Pulmonary artery endothelial cell (primary cell): Measurements from ENCODE around the gene PRDM11. TPM values are rescaled to one million over a fixed set of nuclear protein-coding genes. Genes with fewer than 3 reads are reported as not detected.

Experiments
- DNase-seq: peaks from one replicate; pipeline ENCODE4 v3.0.0-alpha.2; 2011; ENCODE audit warnings: low read depth, low spot score
- total RNA-seq: library from RNA; depleted of rRNA; stranded (reverse); fragments of >200 nt; gene quantifications from 2 replicates; pipeline ENCODE4 v1.2.3, GENCODE V29; 2014

Gene PRDM11
- total RNA-seq, 1 donor from 2014 or later: 6.0 TPM

DNA sequence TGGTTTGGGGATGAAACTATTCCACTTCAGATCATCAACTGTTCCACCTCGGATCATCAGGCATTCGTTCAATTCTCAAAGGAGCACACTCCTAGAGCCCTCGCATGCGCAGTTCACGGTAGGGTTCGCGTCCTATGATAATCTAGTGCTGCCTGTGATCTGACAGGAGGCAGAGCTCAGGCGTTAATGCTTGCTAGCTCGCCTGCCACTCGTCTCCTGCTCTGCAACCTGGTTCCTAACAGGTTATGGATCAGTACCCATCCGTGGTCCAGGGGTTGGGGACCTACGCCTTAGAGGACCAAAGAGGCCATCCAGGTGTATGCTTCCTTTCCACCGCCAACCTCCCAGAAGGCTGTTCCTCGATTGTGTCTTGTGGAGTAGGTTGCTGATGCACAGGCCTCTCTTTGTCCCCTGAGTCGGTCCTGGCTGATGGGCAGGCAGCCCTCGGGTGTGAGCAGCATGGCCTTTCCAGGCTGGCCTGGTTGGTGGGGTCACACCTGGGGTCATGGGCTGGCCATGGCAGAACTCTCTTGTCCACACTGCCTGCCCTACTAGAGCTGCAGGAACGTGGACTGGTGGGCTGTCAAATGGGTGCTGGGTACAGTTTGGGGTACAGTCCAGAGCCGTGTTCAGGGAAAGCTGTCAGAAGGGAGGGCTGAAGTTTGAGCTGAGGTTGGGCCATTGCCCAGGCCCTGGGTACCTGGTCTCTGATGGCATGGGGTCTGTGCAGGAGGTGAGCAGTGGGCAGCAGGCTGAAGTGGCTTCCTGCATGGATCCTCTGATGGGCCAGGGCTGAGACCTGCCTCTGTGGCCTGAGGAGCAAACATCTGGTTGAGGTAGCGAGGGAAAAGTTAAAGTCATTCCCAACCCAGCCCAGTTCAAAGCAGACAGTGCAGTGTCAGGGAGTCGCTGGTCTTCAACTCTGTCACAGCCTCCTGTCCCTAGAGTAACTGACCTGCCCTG lies 11.1 kb downstream of the PRDM11 start:
- DNase-seq: no peak

DNA sequence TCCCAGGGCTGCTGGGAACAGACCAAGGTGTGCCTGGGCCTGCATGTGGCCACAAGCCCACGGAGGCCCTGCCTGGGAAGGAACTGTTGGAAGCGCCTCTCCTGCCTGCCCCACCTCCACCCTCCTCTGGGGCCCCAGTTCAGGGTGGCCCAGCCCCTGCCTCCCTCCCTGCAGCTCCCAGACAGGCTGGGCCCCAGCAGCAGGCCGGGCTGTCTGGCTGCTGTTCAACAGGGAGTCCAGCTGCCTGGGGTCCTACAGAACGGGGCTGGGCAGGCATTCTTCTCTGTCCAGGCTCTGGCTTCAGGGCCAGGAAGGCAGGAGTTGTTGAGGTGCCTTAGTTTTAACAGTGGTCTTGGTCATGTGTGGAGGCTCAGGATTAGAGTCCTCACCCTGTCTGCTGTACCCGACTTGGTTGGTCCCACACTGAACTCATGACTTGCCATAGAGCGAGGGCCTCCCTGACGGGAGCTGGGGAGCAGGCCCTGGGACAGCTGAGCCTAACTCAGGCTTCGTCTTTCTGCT lies 11.8 kb downstream of the PRDM11 start:
- DNase-seq: no peak

DNA sequence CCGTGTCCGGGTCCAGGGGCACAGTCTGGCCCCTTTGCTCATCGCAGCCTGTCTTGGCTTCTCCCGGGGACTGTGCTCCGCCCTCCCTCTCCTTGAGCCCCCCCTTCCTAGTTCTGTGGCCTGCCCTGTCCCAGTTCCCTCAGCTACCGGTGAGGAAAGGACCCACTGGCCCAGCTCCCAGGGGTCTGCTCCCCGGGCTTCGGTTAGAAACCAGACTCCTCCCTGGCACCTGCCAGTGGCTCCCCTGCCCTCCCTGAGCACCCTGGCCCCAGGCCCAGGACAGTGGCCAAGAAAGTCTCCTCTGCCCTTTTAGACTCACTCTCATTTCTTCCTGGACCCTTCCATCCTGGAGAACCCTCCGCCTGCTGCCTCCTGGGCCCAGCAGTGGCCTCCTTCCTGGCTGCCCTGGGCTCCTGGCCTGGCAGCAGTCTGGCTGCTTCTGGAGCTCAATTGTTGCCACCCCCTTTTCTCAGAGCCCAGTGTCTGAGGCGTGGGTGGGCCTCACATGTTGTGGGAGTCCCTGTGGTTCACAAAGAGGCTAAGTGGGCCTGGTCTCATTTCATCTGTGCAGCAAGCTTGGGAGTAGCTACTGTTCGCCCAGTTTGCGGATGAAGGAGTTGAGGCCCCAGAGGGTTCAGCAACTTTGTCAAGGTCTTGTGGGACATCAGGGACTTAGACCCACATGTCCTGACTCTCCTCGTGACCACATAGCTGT lies 12.6 kb downstream of the PRDM11 start:
- DNase-seq: no peak

DNA sequence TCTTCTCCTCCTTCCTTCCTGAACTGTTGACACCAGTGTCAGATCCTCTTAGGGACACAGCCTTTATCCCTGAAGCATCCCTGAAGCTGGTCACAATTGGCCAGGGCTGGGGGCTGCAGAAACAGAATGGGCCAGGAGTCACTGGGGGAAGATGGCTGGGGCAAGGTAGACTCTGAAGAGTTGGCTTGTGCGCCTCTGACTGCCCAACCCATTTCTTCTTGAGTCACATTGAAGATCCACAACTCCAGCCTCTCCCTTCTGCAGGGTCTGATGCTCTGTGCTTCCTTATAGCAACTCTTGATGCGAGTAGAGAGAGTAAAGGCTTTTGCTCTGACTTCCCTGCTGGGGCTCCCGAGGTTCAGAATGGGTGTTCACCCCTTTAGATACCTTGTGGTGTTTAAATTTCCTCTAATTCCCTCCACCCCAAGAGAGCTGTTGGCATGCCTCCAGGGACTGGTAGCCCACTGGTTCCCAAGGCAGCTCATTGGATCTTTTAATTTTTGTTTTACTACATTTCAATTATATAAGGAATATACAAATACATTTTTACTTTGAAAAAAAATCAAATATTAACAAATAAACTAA lies 13.4 kb downstream of the PRDM11 start:
- no peak for DNase-seq

DNA sequence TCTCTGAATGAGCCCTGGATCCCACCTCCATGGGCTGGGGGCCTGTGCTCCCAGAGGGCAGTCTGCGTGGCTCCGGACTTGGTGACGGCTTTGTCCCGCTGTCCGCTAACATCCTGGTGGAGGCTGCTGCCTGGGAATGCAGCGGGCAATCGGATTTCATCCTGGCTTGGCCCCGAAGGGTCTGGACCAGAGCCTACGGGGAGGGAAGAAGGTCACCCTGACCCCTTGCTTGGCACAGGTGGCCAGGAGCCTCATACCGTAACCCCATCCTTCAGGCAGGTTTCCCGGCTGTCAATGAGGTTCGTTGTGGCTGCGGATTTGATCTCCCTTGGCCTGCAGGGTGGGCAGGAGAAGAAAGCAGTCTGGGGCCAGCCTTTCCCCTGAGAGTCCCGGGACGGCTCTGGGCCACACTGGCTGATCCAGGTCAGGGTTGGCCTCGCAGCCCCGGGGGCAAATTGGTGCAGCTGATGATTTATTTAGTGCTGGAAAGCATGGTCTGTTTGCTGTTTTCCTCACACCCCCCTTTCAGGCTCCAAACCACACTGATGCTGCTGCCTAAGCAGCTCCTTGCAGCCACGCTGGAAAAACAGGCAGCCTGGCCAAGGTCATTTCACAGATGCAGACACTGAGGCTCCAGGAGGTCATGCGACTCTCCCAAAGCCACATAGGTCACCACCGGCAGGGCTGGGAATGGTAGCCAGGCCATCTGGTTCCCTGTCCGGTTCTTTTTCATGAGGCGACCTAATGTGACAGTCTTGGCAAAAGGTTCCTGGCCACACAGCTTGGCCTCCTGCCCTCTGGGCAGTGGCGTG lies 15.0 kb downstream of the PRDM11 start:
- DNase-seq: no peak

DNA sequence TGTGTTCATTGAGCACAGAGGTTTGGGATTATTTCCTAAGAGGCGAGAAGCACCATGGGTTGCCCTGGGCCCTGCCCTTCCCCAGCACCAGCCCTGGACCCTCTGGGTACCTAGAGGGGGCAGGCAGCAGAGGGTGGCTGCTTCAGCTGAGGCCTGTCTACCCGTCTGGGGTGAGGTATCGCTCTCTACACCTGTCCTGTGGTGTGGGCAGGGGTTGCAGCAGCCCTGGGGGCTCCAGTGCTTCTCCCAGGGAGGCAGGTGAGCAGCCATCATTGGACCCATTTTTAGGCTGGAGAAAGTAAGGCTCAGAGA lies 15.6 kb downstream of the PRDM11 start:
- DNase-seq: no peak

DNA sequence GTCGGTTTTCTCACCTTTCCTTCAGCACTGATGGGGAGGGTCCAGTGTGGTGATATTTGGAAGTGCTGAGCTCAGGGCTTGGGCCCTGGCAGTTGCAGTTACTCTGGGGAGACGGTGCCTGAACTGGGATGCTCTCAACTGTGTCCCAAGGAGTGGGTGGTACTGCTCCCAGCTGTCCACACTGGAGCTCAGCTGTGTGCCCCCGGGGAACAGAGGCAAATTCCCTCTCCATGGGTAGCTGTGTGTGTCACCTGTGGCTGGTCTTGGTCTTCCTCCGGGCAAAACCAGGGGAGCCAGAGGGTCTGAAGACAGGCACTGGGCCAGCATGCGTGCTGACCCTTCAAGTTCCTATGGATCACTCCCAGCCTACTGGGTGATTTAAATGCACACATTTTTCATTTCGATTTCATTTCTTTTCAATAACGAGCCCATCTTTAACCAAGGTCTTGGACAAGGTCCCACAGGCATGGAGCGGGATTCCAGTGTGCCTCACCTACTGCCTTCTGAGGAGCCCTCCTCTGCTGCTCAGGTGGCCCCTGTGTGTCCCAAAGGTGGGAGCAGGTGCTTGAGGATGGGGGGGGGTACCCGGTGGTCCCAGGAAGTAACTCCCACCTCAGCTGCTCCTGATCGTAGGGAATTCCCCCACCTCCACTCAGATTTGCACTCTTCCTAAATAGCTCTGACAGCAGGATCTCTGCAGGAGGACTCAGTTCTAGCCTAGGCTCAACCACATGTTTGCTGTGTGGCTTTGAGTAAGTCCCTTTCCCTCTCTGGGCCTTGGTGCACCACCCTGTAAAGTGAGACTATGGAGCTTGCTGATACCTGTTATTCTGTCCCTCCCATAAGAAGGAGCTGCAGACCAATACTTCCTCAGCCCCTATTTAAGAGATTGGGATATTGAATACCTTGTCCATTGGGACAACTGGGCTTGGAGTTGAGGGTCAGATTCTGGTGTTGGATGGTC lies 16.8 kb downstream of the PRDM11 start:
- DNase-seq: no peak

DNA sequence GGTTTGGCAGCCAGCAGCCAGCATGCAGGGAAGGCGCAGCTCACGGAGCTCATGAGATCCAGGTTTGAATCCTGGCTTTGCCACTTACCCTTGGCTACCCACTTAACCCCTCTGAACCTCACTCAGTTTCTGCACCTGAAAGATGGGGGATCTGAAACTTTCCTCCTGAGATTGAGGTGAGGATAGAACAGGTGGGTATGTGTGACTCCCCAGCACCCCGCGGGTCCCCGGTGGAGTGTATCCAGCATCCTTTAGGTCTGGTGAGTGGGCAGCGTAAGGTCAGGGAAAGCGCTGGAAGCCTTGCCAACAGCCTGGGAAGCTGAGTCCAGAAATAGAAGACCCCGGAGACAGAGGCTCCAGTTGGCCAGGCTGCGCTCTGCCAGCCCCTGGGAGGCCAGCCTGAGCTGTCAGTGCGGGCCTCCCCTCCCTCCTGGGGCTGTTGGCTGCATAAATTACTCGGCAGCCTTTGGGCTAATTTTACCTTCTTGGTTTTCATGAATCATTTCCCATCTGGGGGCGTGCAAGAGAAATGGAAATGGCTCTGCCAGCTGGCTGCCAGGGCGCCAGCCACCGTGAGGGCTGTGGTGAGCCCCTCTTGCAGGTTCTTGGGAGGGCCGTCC lies 17.6 kb downstream of the PRDM11 start:
- no peak for DNase-seq

DNA sequence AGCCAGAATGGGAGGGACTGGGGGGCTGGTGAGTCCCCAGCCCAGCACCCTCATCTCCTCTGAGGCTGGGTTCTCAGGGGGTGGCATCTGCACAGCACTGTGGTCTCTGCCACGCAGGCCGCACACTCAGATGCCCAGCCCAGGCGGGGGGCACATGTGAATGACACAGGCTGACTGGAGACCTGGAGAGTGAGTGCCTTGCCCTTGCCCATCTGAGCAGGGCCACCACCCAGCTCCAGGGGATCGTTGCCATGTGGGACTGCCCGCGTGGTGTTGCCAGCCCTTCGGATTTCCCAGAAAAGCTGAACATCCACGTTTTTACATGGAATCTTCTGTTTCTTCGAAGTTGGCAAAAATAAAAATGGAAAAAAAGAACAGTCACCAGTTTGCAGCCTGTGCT lies 18.9 kb downstream of the PRDM11 start:
- no peak for DNase-seq

DNA sequence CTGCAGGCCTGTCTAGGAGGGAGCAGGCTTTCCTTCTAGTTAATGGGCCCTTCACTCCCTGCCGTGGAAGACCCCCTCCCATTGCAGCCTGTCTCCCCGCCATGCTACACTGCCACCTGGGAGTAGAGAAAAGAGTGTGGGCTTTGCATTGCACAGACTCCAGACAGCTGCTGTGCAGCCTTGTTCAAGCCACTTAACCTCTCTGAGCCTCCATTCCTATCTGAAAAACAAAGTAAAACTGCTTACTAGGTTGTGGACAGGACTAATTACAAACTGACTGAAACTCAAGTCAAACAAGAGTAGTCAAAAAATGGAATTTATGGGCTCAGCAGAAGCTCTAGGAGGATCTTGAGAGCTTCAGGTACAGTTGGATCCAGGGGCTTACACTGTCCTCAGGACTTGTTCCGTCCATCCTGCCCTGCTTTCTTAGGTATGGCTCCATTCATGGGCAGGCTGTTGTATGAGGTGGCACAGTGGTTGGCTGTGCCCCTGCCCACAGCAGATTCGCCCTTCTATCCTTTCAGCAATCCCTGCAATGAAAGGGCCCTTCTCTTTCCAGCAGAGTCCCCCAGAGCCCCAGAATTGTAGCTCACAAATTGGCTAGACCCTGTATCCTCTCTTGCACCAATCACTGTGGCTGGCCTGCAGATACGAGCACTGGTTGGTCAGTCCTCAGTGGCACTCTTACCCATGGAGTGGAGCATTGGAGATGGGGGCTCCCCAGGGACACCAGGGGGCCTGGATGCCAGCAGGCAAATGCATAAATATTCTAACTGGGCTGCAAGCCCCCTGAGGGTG lies 19.6 kb downstream of the PRDM11 start:
- DNase-seq: no peak

DNA sequence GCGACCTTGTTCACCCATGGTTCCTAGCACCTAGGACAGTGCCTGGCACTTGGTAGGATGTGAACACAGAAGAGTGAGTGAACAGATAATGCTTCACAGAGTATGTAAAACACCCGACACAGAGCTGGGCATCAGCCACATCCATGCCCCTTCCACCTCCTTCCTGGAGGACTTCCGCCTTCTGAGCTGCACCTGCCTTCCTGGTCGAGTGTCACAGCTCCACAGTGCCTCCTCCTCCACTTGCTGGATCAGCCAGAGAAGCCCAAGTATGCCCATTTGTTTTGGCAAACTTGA lies 20.1 kb downstream of the PRDM11 start:
- DNase-seq: no peak

DNA sequence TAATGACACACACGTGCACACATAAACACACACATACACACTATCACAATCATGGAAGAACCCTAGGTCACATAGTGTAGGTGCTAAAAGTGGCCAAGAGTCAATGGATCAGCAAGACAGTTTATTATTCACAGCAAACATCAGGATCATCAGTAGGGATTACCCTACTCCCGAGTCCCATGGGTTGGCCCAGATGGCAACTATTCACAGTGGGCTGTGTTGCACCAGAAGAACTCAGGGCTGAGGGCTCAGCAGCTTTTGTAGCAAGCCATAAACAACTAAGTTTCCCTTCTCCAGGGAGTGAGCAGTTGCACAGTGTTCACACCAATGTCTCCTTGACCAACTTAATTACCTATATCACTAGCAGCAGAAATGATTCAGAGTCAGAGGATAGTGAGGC lies 20.8 kb downstream of the PRDM11 start:
- no peak for DNase-seq

DNA sequence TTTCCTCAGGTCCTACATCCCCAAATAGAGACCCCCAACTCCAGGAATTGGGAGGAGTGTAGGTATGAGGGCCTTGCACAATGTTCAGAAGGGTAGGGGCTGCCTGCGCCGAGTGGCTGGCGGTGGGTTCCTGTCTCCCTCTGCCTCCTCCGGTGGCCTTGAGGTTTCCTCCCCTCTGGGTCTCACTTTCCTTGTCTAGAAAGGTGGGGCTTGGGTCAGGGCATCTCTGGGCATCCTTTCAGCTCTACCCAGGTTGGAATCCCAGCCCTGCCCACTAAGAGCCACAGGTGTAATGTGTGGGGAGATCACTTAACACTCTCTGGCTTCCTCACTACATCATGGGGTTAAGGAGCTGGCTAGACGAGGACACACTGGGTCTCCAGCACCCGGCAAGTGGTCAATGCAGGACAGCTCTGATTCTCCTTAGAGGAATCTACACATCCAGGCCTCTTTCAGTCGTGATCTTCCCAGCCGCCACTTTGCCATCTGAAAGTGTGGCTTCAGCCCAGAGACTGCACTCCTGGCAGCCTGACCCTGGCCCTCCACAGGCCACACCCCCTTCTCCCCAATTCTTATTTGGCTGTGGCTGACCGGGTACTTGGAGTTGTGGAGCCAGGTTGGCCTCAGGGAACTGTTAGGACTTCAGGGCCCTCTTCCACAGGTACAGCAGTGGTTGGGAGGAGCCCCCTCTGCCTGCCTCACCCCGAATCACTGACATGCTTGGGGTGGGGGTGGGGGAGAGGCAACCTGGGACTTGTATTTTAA lies 22.1 kb downstream of the PRDM11 start:
- no peak for DNase-seq

DNA sequence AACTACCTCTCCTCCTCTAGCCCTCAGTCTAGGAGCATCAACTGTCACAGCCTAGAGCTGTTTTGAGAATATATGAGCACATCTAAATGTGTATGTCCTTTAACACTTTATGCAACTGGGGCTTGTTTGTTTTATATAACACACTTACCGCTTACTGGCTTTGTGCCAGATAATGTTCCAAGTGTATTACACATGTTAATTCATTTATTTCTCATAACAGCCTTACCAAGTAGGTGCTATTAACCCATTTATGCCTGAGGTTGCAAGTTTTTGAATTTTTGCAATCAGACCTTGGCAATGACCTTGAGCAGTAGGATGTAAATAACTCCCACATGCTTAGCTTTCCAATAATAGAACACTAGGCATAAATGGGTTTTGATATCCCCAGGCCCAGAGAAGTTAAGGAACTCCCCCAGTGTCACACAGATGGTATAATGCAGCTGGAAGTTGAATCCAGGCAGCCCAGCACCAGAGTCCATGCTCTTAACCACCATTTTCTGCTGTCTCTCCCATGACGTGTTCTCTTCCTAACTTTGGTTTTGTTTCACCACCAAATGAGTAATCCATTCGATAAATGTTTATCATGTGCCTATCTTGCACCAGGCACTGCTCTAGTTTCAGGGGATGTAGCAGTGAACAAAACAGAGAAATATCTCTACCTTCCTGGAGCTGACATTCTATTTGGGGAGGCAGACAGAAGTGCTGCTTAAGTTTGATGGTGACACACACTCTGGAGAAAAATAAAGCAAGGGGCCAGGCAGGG lies 23.1 kb downstream of the PRDM11 start:
- no peak for DNase-seq

DNA sequence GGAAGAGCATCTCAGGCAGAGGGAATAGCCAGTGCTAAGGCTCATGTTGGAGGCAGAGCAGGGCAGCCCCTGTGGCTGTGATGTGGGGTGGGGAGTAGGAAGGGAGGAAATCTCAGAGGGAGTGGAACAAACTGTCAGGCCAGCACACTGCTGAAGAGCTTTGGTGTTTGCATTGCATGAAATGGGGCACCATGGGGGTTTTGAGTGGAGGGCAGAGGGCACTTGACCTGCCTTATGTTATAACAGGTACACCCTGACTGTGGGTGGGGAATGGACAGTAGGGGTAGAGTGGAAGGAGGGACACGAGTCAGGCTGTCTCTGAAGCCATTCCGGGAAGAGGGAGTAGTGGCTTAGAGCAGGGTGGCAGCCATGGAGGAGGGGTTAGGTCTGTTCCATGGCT lies 24.0 kb downstream of the PRDM11 start:
- no peak for DNase-seq

DNA sequence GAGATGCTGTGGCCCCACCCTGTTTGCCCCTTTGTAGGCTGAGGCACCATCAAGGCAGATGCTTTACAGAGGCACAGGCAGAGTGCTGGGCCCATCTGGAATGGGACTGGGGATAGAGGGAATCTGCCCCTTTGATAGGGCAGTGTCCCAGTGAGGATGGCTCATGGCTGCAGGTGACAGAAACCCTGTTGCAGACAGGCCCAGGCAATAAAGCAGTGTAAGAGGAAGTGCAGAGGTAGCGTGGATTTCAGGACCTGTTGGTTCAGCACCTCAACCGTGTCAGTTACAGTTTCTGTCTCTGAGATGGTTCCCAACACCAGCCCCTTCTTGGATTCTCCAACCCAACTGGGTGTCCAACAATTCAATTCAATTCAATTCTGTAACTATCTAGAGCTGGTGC lies 25.1 kb downstream of the PRDM11 start:
- no peak for DNase-seq

DNA sequence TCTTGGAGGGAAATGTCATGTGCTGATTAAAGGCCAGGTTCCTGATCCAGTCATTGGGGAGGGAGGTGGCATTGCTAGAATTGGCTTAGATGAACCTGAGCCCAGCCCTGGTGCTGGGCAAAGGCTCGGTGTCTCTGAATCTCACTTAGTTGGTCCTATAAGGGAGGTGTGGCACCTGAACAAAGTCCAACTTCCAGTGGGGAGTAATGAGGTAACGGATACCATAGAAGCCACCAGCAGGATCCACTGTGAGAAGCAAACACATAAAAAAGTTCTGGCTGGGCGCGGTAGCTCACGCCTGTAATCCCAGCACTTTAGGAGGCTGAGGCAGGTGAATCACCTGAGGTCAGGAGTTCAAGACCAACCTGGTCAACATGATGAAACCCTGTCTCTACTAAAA lies 26.6 kb downstream of the PRDM11 start:
- DNase-seq: no peak
